DMS153 (cell line): ENCODE data around the gene QSOX1.
"Not testable (repeated sequence)": the region's sequence is repeated elsewhere in the genome, so short reads cannot be mapped to it uniquely, and the experiment has no call there.

Experiments used
- DNase-seq: peaks from one replicate; lab custom pipeline; 2025; lab: John Stamatoyannopoulos, UW

QSOX1 gene

GRCh38 chr1:180188684-180189175 is 34.1 kb downstream of the QSOX1 start:
- no peak for DNase-seq

- DNase-seq, result no peak
Observed at GRCh38 chr1:180190091-180190490, 35.4 kb downstream of the QSOX1 start.

- DNase-seq, result no peak
Observed at GRCh38 chr1:180192172-180192571, 37.5 kb downstream of the QSOX1 start.

- no peak for DNase-seq
Observed at GRCh38 chr1:180193141-180194047, 38.7 kb downstream of the QSOX1 start.

GRCh38 chr1:180194048-180194425 is 39.4 kb downstream of the QSOX1 start:
- no peak for DNase-seq

GRCh38 chr1:180194546-180195207 is 40.0 kb downstream of the QSOX1 start:
- DNase-seq, result no peak

GRCh38 chr1:180195401-180195800 is 40.7 kb downstream of the QSOX1 start:
- DNase-seq, result no peak

GRCh38 chr1:180195916-180196315 is 41.2 kb downstream of the QSOX1 start:
- no peak for DNase-seq

- no peak for DNase-seq
Observed at GRCh38 chr1:180196436-180197003, 41.9 kb downstream of the QSOX1 start.

GRCh38 chr1:180197231-180197630 is 42.6 kb downstream of the QSOX1 start:
- no peak for DNase-seq

GRCh38 chr1:180198196-180198595 is 43.5 kb downstream of the QSOX1 start:
- DNase-seq, result no peak

- DNase-seq, result no peak
Observed at GRCh38 chr1:180198611-180199010, 43.9 kb downstream of the QSOX1 start.

GRCh38 chr1:180199018-180199417 is 44.3 kb downstream of the QSOX1 start:
- no peak for DNase-seq

- DNase-seq, result no peak
Observed at GRCh38 chr1:180201451-180202200, 47.0 kb downstream of the QSOX1 start.

- DNase-seq, result not testable (repeated sequence)
Observed at GRCh38 chr1:180202588-180202987, 47.9 kb downstream of the QSOX1 start.

- DNase-seq, result no peak
Observed at GRCh38 chr1:180204231-180204630, 49.6 kb downstream of the QSOX1 start.

GRCh38 chr1:180206581-180206980 is 51.9 kb downstream of the QSOX1 start:
- DNase-seq, result no peak

- no peak for DNase-seq
Observed at GRCh38 chr1:180208264-180208663, 53.6 kb downstream of the QSOX1 start.

- DNase-seq, result no peak
Observed at GRCh38 chr1:180210008-180210620, 55.4 kb downstream of the QSOX1 start.

GRCh38 chr1:180211156-180211859 is 56.6 kb downstream of the QSOX1 start:
- DNase-seq, result no peak

- no peak for DNase-seq
Observed at GRCh38 chr1:180211860-180212229, 57.2 kb downstream of the QSOX1 start.
